Activated CD8-positive, alpha-beta memory T cell treated with anti-CD3 and anti-CD28 coated beads, Interleukin-2, amount 10 ng/mL, durations not matched to agents 7 days and 5 days (primary cell): ENCODE data around the gene MKS1. TPM values are rescaled to one million over a fixed set of nuclear protein-coding genes. Genes with fewer than 3 reads are reported as not detected.

Experiments
- ATAC-seq: fragments of 150-1000 bp; cut with Tn5 transposase; one replicate; pipeline ENCODE4 v1.10.0; 2021; ENCODE audit warnings: moderate library complexity
- CTCF ChIA-PET: fragments of 350-600 bp; sonication (Branson Sonifier 250); formaldehyde crosslinking; loops from one replicate; lab custom pipeline; 2021; ENCODE audit warnings: antibody characterized with exemption; lab: Charles Lee
- DNase-seq: peaks from one replicate; pipeline ENCODE4 v3.0.0-alpha.2; 2020
- H3K27ac Mint-ChIP-seq: one replicate; pipeline ENCODE4 v1.8.0; 2021; ENCODE audit warnings: mild to moderate bottlenecking, mixed read lengths
- H3K27me3 Mint-ChIP-seq: one replicate; pipeline ENCODE4 v1.8.0; 2021; ENCODE audit warnings: mixed read lengths
- H3K36me3 Mint-ChIP-seq: one replicate; pipeline ENCODE4 v1.8.0; 2021; ENCODE audit warnings: mild to moderate bottlenecking, mixed read lengths
- H3K4me1 Mint-ChIP-seq: one replicate; pipeline ENCODE4 v1.8.0; 2021; ENCODE audit warnings: mixed read lengths
- H3K4me3 Mint-ChIP-seq: one replicate; pipeline ENCODE4 v1.8.0; 2021; ENCODE audit warnings: mild to moderate bottlenecking, moderate library complexity, mixed read lengths
- H3K9me3 Mint-ChIP-seq: one replicate; pipeline ENCODE4 v1.8.0; 2022; ENCODE audit warnings: low read depth, mixed read lengths
- total RNA-seq, 2 experiments: library from RNA; stranded (reverse); gene quantifications; one replicate each; pipeline ENCODE4 v1.2.3, GENCODE V29; 2021

MKS1 gene
- total RNA-seq, 2 experiments from 2014 or later = 17.8 to 18.2 TPM

DNA sequence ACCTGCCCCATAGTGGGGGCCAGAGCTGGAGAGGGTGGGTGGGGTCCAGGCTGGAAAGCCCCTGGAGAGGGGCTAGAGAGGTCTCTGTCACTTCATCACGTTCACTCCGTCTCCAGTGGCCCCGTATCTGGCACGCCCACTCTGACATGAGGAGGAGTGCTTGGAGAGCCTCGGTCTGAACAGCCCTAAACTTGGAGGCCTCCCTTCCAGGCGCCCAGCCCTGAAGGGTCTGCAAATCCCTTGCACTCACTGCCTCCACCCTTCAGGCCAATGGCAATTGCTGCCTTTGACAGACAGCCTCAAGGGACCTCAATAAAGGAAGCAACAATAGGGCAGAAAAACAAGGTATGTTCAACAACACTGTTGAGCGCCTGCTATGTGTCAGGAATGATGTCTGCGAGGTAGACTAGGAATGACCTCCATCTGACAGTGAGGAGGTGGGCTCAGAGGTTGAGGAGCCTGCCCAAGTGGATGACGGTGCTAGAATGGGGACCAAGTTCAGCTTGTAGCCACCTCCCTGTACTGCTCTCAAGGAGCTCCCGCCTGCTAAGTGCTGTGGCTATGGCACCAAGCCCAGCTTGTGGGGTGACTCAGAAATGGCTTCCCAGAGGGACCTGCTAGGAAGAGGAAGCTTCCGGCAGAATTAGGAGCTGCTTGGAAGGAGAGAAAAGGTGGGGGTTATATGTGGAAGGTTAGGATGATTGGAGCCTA lies 29.5 kb downstream of the MKS1 start:
- Mint-ChIP-seq H3K9me3 (no peaks in the 10 kb centered on the region), H3K4me1 (peaks cover 5% of the 10 kb centered on the region), H3K27me3 (peaks cover 7% of the 10 kb centered on the region), H3K36me3 (no peaks in the 10 kb centered on the region), H3K4me3 (no peak overlapping the region), H3K27ac (no peak overlapping the region)
- no peak for ATAC-seq
- CTCF ChIA-PET = interaction anchor here (0.7 to 1.9 kb wide), 2 partner anchors 10 to 12 kb away, joined by 3 to 7 read pairs; no protein-coding TSS in a partner anchor
- DNase-seq = no peak

DNA sequence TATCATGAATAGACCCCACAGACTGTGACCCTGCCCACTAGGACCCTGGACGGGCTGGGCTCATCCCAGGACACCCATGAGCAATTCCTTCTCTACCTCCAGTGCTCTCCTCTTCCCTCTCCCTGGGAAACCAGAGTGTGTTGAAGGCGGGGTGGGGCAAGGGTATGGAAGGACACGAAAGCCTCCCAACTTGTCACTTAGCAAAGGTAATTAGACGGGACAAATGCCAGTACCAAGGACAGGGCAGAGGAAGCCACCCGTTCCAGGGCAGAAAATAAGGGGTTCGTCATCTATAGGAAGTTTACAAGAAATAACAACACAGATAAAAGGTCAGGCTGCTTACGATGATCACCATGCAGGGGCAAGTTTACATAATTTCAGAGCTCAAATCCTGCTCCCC lies 31.4 kb downstream of the MKS1 start:
- no peak overlapping the region for H3K27ac Mint-ChIP-seq
- DNase-seq (no peak), ATAC-seq (no peak)
- no peaks in the 10 kb centered on the region for H3K9me3 Mint-ChIP-seq
- H3K4me1 Mint-ChIP-seq = peaks cover 5% of the 10 kb centered on the region
- H3K36me3 Mint-ChIP-seq = no peaks in the 10 kb centered on the region
- CTCF ChIA-PET = interaction anchor here (0.5 to 1.1 kb wide), 2 partner anchors 12 to 217 kb away, joined by 3 read pairs; no protein-coding TSS in a partner anchor
- H3K27me3 Mint-ChIP-seq = peaks cover 7% of the 10 kb centered on the region
- no peak overlapping the region for H3K4me3 Mint-ChIP-seq

DNA sequence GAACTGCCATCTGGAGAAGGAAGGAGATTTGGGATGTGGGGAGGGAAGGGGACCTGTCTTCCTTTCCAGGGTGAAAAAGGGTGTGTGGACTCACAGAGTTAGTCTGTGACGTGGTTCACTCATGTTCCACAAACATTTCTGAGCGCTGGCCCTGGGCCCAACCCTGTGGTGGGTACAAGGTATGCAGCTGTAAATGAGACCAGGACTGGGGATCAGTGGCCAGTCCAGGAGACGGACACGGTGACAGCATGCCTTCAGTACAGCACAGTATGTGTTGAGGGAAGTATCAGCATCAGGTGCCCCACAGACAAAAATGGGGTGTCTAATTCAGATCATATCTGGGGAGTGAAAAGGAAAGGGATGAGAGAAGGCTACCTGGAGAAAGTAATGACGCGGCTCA lies 32.0 kb downstream of the MKS1 start:
- H3K4me1 Mint-ChIP-seq = peaks cover 5% of the 10 kb centered on the region
- no peaks in the 10 kb centered on the region for H3K9me3 Mint-ChIP-seq
- DNase-seq = no peak
- H3K36me3 Mint-ChIP-seq = no peaks in the 10 kb centered on the region
- CTCF ChIA-PET = interaction anchor here (1.1 kb wide), 1 partner anchor 13 kb away, joined by 3 read pairs; no protein-coding TSS in a partner anchor
- no peak for ATAC-seq
- H3K27ac Mint-ChIP-seq = no peak overlapping the region
- no peak overlapping the region for H3K4me3 Mint-ChIP-seq
- peaks cover 7% of the 10 kb centered on the region for H3K27me3 Mint-ChIP-seq

DNA sequence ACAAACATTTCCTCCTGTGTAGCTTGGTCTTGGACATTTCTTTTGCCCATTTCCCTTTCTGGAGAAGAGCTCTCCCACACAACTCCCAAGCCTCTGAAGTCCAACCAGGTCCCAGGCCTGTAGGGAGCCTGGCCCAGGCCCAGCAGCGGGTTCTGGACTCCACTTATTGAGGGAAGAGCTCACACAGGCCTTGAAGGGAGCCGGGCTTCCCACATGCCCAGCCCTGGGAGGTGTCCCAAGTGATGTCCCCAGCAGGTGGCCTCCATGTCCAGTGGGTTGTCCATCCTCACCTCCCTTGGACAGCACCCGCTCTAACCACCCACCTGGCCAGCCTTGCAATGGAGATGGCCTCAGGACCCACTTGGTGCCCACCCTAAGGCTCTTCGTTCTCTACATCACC lies 32.5 kb downstream of the MKS1 start:
- Mint-ChIP-seq H3K27ac (no peak overlapping the region), H3K4me3 (no peak overlapping the region), H3K4me1 (peaks cover 5% of the 10 kb centered on the region), H3K27me3 (peaks cover 7% of the 10 kb centered on the region), H3K9me3 (no peaks in the 10 kb centered on the region), H3K36me3 (no peaks in the 10 kb centered on the region)
- no peak for ATAC-seq
- CTCF ChIA-PET = interaction anchor here (1.3 kb wide), 1 partner anchor 13 kb away, joined by 4 read pairs; no protein-coding TSS in a partner anchor
- no peak for DNase-seq

DNA sequence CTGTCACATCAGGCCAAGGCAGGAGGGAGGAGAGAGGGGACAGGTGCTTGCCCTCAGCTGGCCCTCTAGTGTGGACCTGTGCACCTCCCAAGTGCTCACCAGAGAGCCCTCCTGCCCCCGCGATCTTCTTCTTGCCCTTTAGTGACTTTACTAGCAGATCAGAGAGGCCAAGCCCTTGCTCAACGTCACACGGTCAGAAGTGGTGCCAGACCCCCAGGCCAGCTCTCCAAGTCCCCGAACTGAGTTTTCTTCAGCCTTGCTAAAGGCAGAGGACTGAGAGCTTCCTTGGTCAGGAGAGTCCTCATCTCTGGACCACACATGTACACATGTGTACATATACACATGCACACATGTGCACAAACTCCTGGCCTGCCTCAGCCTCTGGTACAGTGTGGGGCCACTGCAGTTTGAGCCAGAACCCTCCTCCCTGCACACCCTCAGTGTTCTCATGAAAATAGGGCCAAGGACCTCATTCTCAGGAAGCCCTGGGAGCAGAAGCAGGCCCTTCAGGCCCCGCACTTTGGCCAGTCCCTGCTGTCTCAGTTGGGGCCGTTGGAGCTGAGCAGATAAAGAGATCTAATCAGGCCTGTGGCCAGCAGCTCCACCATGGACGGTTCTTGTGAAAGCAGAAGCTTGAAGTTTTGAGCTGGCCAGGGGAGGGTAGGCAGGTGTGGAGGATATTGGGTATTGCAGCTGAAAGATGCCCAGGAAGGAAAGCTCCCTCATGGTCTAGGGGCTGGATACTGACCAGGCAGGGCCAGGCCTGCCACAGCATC lies 33.9 kb downstream of the MKS1 start:
- H3K9me3 Mint-ChIP-seq = no peaks in the 10 kb centered on the region
- H3K27me3 Mint-ChIP-seq = peaks cover 10% of the 10 kb centered on the region
- H3K4me3 Mint-ChIP-seq = no peak overlapping the region
- CTCF ChIA-PET = interaction anchor here (1.3 kb wide), 1 partner anchor 15 kb away, joined by 4 read pairs; no protein-coding TSS in a partner anchor
- H3K4me1 Mint-ChIP-seq = peaks cover 5% of the 10 kb centered on the region
- no peak overlapping the region for H3K27ac Mint-ChIP-seq
- ATAC-seq (no peak), DNase-seq (no peak)
- no peaks in the 10 kb centered on the region for H3K36me3 Mint-ChIP-seq

DNA sequence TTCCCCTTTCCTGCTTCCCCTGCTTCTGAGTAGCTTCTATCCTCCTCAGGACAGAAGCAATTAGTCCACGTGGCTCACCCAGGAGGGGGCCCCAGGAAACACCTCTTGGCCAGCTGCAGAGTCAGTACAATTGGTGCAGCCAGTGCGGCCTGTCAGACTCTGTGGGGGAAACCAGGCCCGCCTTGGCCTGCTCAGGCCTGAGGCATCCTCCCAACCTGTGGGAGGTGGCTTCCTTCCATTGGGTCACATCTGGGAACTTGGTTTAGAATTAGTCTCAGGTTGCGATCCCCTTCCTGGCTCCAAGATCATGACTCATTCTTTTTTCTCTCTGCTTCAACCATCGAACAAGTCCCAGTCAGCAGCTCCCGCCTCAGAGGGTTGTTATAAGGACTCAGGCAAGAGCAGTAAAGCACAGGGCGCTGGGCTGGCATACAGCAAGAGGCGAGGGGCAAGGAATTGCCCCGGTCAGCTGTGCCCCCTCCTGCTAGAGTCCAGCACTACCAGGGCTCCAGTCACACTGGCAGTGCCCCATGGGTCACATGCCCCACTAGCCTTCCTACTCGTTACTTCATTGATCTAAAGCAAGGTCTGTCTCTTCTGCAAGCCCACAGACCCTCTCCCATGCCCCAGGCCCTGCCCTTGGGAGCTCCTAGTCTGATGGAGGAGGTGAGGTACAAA lies 34.6 kb downstream of the MKS1 start:
- DNase-seq (no peak), ATAC-seq (no peak)
- Mint-ChIP-seq H3K4me1 (peaks cover 5% of the 10 kb centered on the region), H3K36me3 (no peaks in the 10 kb centered on the region), H3K9me3 (no peaks in the 10 kb centered on the region), H3K4me3 (no peak overlapping the region), H3K27me3 (peaks cover 8% of the 10 kb centered on the region), H3K27ac (no peak overlapping the region)
- CTCF ChIA-PET = interaction anchor here (0.7 kb wide), 1 partner anchor 305 kb away, joined by 3 read pairs; no protein-coding TSS in a partner anchor

DNA sequence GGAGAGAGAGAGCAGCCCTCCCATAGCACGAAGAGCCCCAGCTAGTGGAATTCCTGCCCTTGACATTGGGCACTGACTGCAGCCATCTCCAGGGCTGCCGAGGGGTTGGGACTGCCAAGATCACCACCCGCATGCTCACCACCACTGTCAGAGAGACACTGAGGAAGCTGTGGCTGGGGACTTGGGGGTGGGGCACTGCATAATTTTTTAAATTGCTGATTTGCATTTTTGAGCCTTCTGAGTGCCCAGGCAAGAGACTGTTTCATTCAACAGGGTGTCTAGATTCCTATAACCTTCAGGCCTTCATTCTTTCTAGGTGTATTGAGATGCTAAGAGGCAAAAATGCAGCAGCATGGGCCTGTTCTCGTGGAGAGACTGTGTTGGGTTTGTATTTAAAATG lies 35.5 kb downstream of the MKS1 start:
- ATAC-seq = no peak
- H3K27me3 Mint-ChIP-seq = peaks cover 8% of the 10 kb centered on the region

DNA sequence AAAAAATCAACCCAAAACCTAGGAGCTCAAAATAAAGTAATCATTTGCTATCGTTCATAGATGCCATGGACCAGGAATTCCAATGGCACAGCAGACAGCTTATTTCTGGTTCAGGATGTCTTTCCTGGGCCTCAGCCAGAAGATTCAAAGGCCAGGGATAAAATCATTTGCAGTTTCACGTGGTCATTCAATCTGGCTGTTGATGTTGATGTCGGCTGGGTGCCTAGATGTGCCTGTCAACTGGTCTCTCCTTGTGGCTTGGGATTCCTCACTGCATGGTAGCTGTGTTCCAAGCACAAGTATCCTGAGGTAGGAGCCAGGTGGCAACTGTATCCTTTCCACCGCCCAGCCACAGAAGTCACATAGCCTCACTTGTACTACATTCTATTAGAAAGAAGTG lies 37.3 kb downstream of the MKS1 start:
- peaks cover 8% of the 10 kb centered on the region for H3K27me3 Mint-ChIP-seq
- ATAC-seq = no peak

More for the DNA sequence above, 35.5 kb downstream of the MKS1 start:
- no peaks in the 10 kb centered on the region for H3K9me3 Mint-ChIP-seq
- no peak for DNase-seq
- H3K27ac Mint-ChIP-seq = no peak overlapping the region
- H3K4me3 Mint-ChIP-seq = no peak overlapping the region
- H3K4me1 Mint-ChIP-seq = peaks cover 5% of the 10 kb centered on the region
- CTCF ChIA-PET = no interaction called here
- no peaks in the 10 kb centered on the region for H3K36me3 Mint-ChIP-seq

DNA sequence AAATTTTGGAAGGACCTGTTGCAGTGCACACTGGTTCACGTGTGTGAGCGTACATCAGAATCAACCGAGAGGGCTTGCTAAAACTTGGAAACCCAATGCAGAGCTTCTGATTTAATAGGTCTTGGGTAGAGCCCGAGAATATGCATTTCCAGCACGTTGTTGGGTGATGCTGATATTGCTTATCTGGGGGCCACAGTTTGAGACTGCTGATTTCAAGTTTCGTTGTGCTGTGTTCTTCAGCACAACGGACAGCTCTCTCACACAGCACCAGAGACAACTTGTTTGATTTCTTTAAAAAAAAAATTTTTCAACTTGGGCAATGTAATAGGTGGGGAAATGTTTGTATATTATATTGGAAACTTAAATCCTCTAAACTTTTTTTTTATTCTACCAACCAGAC lies 42.9 kb downstream of the MKS1 start:
- DNase-seq (no peak), ATAC-seq (no peak)
- Mint-ChIP-seq H3K27ac (no peak overlapping the region), H3K36me3 (no peaks in the 10 kb centered on the region), H3K4me1 (peaks cover 11% of the 10 kb centered on the region), H3K4me3 (no peak overlapping the region), H3K9me3 (no peaks in the 10 kb centered on the region), H3K27me3 (peaks cover 11% of the 10 kb centered on the region)
- CTCF ChIA-PET = interaction anchor here (4.2 kb wide), 1 partner anchor 53 kb away, joined by 27 read pairs; no protein-coding TSS in a partner anchor

More for the DNA sequence above, 37.3 kb downstream of the MKS1 start:
- Mint-ChIP-seq H3K9me3 (no peaks in the 10 kb centered on the region), H3K4me3 (no peak overlapping the region), H3K4me1 (peaks cover 5% of the 10 kb centered on the region), H3K36me3 (no peaks in the 10 kb centered on the region), H3K27ac (no peak overlapping the region)
- DNase-seq = no peak
- CTCF ChIA-PET = interaction anchor here (1.5 to 1.8 kb wide), 2 partner anchors 9 to 69 kb away, joined by 4 to 5 read pairs; no protein-coding TSS in a partner anchor

DNA sequence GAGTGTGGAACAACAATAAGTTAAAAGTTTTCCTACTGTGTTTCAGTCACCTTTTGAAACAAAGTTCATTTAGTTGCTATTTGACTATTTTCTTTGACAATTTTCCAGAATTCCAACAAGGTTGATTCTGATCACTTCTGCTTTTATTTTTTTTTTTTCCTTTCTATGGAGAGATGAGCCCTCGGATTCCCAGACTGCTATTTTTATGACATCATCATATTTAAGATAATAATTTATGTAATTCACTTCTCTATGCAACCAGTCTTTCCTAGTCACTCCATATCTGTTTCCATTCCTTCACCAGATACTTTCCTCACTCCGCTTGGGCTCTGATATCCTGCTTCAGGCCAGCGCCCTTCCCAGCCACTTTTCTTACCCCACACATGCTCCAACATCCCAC lies 44.2 kb downstream of the MKS1 start:
- H3K4me1 Mint-ChIP-seq = peaks cover 21% of the 10 kb centered on the region
- ATAC-seq (no peak), DNase-seq (no peak)
- no peak overlapping the region for H3K4me3 Mint-ChIP-seq
- H3K36me3 Mint-ChIP-seq = no peaks in the 10 kb centered on the region
- H3K27ac Mint-ChIP-seq = no peak overlapping the region
- H3K9me3 Mint-ChIP-seq = no peaks in the 10 kb centered on the region
- CTCF ChIA-PET = interaction anchor here (4.2 kb wide), 1 partner anchor 52 kb away, joined by 27 read pairs; no protein-coding TSS in a partner anchor
- H3K27me3 Mint-ChIP-seq = peaks cover 9% of the 10 kb centered on the region

DNA sequence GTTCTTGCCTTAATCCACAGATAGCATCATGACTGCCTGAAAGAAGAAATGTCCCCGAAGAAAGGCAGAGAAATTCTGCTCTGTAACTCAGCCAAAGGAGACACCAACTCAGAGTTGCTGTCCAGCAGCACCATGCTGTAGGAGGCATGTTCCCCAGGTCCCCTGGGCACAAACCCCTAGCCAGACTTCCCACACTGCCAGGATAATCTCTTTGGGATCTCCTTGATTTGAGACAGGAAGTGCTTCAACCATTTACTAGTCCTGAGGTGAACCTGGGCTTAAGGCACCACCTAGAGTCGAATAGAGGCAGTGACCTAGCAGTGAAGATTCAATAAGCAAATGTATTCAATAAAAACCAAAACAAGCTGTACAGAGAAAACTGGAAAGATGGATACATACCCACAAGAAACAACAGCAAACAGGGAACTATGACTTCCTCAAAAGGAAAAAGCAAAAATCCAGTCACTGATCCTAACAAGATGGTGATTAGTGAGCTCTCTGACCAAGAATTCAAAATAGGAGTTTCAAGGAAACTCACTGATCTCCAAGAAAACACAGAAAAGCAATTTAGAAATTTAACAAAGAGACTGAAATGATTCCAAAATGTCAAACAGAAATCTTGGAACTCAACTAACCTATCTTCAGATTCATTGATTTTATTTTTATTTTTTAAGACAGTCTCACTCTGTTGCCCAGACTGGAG lies 46.5 kb downstream of the MKS1 start:
- H3K9me3 Mint-ChIP-seq = peaks cover 2% of the 10 kb centered on the region
- CTCF ChIA-PET = interaction anchor here (0.6 to 3.9 kb wide), 19 partner anchors 9 to 314 kb away, joined by 3 to 38 read pairs (median 4); partner anchors contain the start of gene MKS1
- no peak overlapping the region for H3K4me3 Mint-ChIP-seq
- no peaks in the 10 kb centered on the region for H3K36me3 Mint-ChIP-seq
- H3K27ac Mint-ChIP-seq = no peak overlapping the region
- ATAC-seq (peak; percentile 89), DNase-seq (peak; percentile 72)
- H3K4me1 Mint-ChIP-seq = peaks cover 21% of the 10 kb centered on the region
- peaks cover 14% of the 10 kb centered on the region for H3K27me3 Mint-ChIP-seq

DNA sequence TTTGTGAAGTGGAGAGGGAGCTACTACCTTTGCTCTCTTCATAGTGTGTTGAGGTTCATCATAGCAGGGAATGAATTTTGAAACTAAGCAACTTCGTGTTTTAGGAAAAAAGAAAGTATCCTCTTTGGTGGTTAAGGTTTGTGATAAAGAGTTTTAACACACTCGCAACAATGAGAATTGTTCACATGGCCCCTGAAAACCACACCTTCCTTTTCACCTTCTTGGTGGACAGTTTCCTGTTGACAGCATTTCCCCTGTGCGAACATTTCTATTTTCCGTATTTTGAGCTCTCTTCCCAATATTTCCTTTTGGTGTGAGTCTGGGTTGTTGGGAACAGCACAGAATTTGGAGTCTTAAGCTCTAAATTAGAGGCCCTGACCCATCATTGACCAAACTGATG lies 48.4 kb downstream of the MKS1 start:
- peaks cover 21% of the 10 kb centered on the region for H3K4me1 Mint-ChIP-seq
- H3K9me3 Mint-ChIP-seq = peaks cover 2% of the 10 kb centered on the region
- H3K36me3 Mint-ChIP-seq = no peaks in the 10 kb centered on the region
- peaks cover 24% of the 10 kb centered on the region for H3K27me3 Mint-ChIP-seq
- ATAC-seq (no peak), DNase-seq (no peak)
- no peak overlapping the region for H3K4me3 Mint-ChIP-seq
- CTCF ChIA-PET = interaction anchor here (0.8 to 3.9 kb wide), 7 partner anchors 14 to 313 kb away, joined by 3 to 38 read pairs (median 5); no protein-coding TSS in a partner anchor
- H3K27ac Mint-ChIP-seq = peak overlapping the region; percentile 42
